ENCODE data around the gene NAAA.
"Not testable (repeated sequence)": the region's sequence is repeated elsewhere in the genome, so short reads cannot be mapped to it uniquely, and the experiment has no call there.

GRCh38 chr4:75924916-75925315 is 15.9 kb downstream of the NAAA start:
- TF ChIP-seq, protein P1, sequence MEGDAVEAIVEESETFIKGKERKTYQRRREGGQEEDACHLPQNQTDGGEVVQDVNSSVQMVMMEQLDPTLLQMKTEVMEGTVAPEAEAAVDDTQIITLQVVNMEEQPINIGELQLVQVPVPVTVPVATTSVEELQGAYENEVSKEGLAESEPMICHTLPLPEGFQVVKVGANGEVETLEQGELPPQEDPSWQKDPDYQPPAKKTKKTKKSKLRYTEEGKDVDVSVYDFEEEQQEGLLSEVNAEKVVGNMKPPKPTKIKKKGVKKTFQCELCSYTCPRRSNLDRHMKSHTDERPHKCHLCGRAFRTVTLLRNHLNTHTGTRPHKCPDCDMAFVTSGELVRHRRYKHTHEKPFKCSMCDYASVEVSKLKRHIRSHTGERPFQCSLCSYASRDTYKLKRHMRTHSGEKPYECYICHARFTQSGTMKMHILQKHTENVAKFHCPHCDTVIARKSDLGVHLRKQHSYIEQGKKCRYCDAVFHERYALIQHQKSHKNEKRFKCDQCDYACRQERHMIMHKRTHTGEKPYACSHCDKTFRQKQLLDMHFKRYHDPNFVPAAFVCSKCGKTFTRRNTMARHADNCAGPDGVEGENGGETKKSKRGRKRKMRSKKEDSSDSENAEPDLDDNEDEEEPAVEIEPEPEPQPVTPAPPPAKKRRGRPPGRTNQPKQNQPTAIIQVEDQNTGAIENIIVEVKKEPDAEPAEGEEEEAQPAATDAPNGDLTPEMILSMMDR (conservative IDR thresholded peaks at IDR 0.05; ENCODE audit: low read depth, low read length) = not testable (repeated sequence)
- TF ChIP-seq EZH2 (IDR thresholded peaks at IDR 0.05; ENCODE audit: low read length, unreplicated experiment) = not testable (repeated sequence)
